Sigmoid colon (tissue), 7 donors: ENCODE measurements around the gene ITGA5. TPM values are rescaled to one million over a fixed set of nuclear protein-coding genes. Genes with fewer than 3 reads are reported as not detected.

Experiments used
- DNase-seq: peaks from one replicate; pipeline ENCODE4 v3.0.0-alpha.2; 2019
- H3K27ac ChIP-seq, 4 donors: fragments of 200-600 bp; sonication (generic); one replicate each; pipeline ENCODE4 v1.5.1; 2016 to 2019; ENCODE audit warnings: mild to moderate bottlenecking in 1 of 4
- H3K27me3 ChIP-seq, 3 donors: fragments of 200-600 bp; sonication (generic); one replicate each; pipeline ENCODE4 v1.5.1; 2019; ENCODE audit warnings: mild to moderate bottlenecking in 1 of 3
- H3K36me3 ChIP-seq, 4 donors: fragments of 200-600 bp; sonication (generic); one replicate each; pipeline ENCODE4 v1.5.1; 2016 to 2019
- H3K4me1 ChIP-seq, 4 donors: fragments of 200-600 bp; sonication (generic); one replicate each; pipeline ENCODE4 v1.5.1; 2017 to 2019
- H3K4me3 ChIP-seq, 4 donors: fragments of 200-600 bp; sonication (generic); one replicate each; pipeline ENCODE4 v1.5.1; 2017 to 2019; ENCODE audit warnings: mild to moderate bottlenecking in 2 of 4, moderate library complexity in 1 of 4
- H3K9me3 ChIP-seq, 4 donors: fragments of 200-600 bp in 3 of 4; sonication (generic) in 3 of 4; one replicate each; pipeline versions ENCODE4 v1.5.1 to v1.6.1; 2013 to 2019
- EP300 ChIP-seq, 4 donors: sonication (generic); formaldehyde crosslinking; IDR thresholded peaks; one replicate each; pipeline ENCODE4 v1.6.1; 2017; ENCODE audit warnings: antibody characterized with exemption in 4 of 4
- POLR2A ChIP-seq, 2 donors: fragments of 450-650 bp; IDR thresholded peaks; one replicate each; pipeline ENCODE4 v1.6.1; 2016; ENCODE audit warnings: antibody characterized with exemption in 2 of 2, mild to moderate bottlenecking in 2 of 2, moderate library complexity in 2 of 2
- POLR2AphosphoS5 ChIP-seq, 4 donors: sonication (generic); formaldehyde crosslinking; IDR thresholded peaks; one replicate each; pipeline ENCODE4 v1.6.1; 2017; ENCODE audit warnings: antibody characterized with exemption in 4 of 4
- WGBS, 2 donors: extraction: QIAGEN DNeasy Blood & Tissue Kit; methylation state at CpG; one replicate each; pipeline ENCODE4 v1.1.7; 2013; 5-methylcytosine and 5-hydroxymethylcytosine counted together
- intact Hi-C: fragments of 100-400 bp; cut with DNase I; formaldehyde crosslinking; loops from one replicate; pipeline ENCODE4 v1.15.1; 2023
- polyA plus RNA-seq, 3 donors: library from polyadenylated mRNA; stranded (reverse); fragments of 200-250 nt; gene quantifications; one replicate each; pipeline ENCODE4 v1.2.3, GENCODE V29; 2013
- total RNA-seq, 4 donors: library from RNA; depleted of rRNA; stranded (reverse); fragments of >200 nt; gene quantifications; one replicate each; pipeline ENCODE4 v1.1.0, GENCODE V29; 2016
- TF ChIP-seq, protein P1 (sequence below), 4 experiments: fragments of 450-650 bp in 3 of 4; fragments of 200-600 bp in 1 of 4; IDR thresholded peaks; one replicate each; pipeline ENCODE4 v1.5.1; 2016 to 2019; ENCODE audit warnings: antibody characterized with exemption in 4 of 4, mild to moderate bottlenecking in 3 of 4, moderate library complexity in 2 of 4
- donor health status: healthy with polysubstance abuse.
- donor health status: Bipolar disorder and iron deficiency.
- donor health status: healthy.

The ITGA5 gene
- total and polyA plus RNA-seq, 7 donors = 7.4 to 765 (median 200) TPM

GRCh38 chr12:54377797-54378515 lies 41.1 kb downstream of the ITGA5 start:
- peaks cover 0 to 26% (median 22%) of the 10 kb centered on the region in 4 donors for H3K4me1 ChIP-seq
- peak overlapping the region in 1 of 4 donors; percentile 55 for H3K4me3 ChIP-seq
- no peak for TF ChIP-seq POLR2A (IDR thresholded peaks at IDR 0.05)
- TF ChIP-seq POLR2AphosphoS5 (IDR thresholded peaks at IDR 0.05) = no peak
- TF ChIP-seq, protein P1, sequence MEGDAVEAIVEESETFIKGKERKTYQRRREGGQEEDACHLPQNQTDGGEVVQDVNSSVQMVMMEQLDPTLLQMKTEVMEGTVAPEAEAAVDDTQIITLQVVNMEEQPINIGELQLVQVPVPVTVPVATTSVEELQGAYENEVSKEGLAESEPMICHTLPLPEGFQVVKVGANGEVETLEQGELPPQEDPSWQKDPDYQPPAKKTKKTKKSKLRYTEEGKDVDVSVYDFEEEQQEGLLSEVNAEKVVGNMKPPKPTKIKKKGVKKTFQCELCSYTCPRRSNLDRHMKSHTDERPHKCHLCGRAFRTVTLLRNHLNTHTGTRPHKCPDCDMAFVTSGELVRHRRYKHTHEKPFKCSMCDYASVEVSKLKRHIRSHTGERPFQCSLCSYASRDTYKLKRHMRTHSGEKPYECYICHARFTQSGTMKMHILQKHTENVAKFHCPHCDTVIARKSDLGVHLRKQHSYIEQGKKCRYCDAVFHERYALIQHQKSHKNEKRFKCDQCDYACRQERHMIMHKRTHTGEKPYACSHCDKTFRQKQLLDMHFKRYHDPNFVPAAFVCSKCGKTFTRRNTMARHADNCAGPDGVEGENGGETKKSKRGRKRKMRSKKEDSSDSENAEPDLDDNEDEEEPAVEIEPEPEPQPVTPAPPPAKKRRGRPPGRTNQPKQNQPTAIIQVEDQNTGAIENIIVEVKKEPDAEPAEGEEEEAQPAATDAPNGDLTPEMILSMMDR (IDR thresholded peaks at IDR 0.05) = no peak
- no peak for TF ChIP-seq EP300 (IDR thresholded peaks at IDR 0.05)
- peak overlapping the region in 3 of 4 donors; percentile 29 to 81 (median 77) for H3K27ac ChIP-seq
- H3K36me3 ChIP-seq = no peaks in the 10 kb centered on the region
- DNase-seq = no peak
- 52 to 78% methylated on average over 6 of the region's 6 CpGs for WGBS, 2 donors
- intact Hi-C loops = loop anchor here (10.0 kb wide), 1 partner anchor 373 kb away; the partner anchor contains the start of genes HOXC8 and HOXC9
- H3K9me3 ChIP-seq = no peaks in the 10 kb centered on the region
- no peaks in the 10 kb centered on the region for H3K27me3 ChIP-seq

DNA sequence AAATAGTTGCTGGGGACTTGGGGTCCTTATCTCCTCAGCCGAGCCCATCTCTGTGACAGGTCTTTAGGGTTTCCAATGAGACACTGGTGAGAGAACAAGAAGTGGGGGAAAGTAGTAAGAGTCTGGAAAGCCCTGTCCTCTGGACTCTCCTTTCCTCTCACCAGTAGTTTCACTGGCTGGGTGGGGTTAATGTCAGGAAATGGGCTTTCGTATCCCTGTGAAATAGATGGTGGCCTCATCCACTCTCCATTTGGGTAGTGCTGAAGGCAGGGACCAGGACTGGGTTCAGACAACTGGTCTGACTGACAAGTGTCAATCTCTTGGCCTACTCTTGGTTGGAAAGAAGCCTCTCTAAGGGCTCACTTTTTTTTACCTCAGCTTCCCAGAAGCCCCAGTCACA lies 42.1 kb downstream of the ITGA5 start:
- TF ChIP-seq POLR2A (IDR thresholded peaks at IDR 0.05) (no peak), EP300 (IDR thresholded peaks at IDR 0.05) (no peak), POLR2AphosphoS5 (IDR thresholded peaks at IDR 0.05) (no peak)
- TF ChIP-seq, protein P1 (IDR thresholded peaks at IDR 0.05) = no peak
- no peak overlapping the region for H3K4me3 ChIP-seq
- WGBS, 2 donors = 82 to 83% methylated on average over 2 of the region's 2 CpGs
- H3K4me1 ChIP-seq = peaks cover 0 to 29% (median 26%) of the 10 kb centered on the region in 4 donors
- intact Hi-C loops = loop anchor here (10.0 kb wide), 1 partner anchor 372 kb away; the partner anchor contains the start of genes HOXC8 and HOXC9
- DNase-seq = no peak
- peak overlapping the region; percentile 10 to 81 (median 35) for H3K27ac ChIP-seq
- no peaks in the 10 kb centered on the region for H3K27me3 ChIP-seq
- no peaks in the 10 kb centered on the region for H3K36me3 ChIP-seq
- no peaks in the 10 kb centered on the region for H3K9me3 ChIP-seq

GRCh38 chr12:54376596-54376995 lies 42.5 kb downstream of the ITGA5 start:
- WGBS, 2 donors = 70 to 76% methylated on average over 4 of the region's 4 CpGs
- H3K4me1 ChIP-seq = peaks cover 0 to 33% (median 30%) of the 10 kb centered on the region in 4 donors
- no peaks in the 10 kb centered on the region for H3K27me3 ChIP-seq
- H3K27ac ChIP-seq = peak overlapping the region; percentile 10 to 81 (median 35)
- DNase-seq = no peak
- TF ChIP-seq POLR2AphosphoS5 (IDR thresholded peaks at IDR 0.05) (peak in 1 of 4 donors; percentile 13), EP300 (IDR thresholded peaks at IDR 0.05) (no peak), POLR2A (IDR thresholded peaks at IDR 0.05) (no peak)
- TF ChIP-seq, protein P1 (IDR thresholded peaks at IDR 0.05) = no peak
- H3K4me3 ChIP-seq = no peak overlapping the region
- H3K36me3 ChIP-seq = no peaks in the 10 kb centered on the region
- no peaks in the 10 kb centered on the region for H3K9me3 ChIP-seq
- intact Hi-C loops = loop anchor here (10.0 kb wide), 1 partner anchor 372 kb away; the partner anchor contains the start of genes HOXC8 and HOXC9

DNA sequence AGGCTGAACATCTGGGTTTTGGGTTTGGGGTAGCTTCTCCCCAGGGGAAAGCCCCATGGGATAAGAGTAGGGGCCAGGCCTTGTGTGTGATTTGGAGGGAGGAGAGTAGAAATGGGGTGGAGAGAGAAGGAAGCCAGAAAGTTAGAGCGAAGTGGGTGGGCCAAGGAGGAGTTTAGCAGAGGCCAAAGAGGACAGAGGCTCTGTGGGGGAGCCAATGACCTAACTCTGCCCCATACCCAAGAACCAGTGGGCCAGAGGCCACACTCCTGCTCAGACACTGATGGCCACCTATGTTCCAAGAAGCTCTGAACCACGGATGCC lies 43.8 kb downstream of the ITGA5 start:
- Histone ChIP-seq H3K4me1 (peaks cover 0 to 44% (median 37%) of the 10 kb centered on the region in 4 donors), H3K27ac (peak overlapping the region; percentile 25 to 81 (median 36)), H3K4me3 (no peak overlapping the region), H3K36me3 (no peaks in the 10 kb centered on the region), H3K9me3 (no peaks in the 10 kb centered on the region), H3K27me3 (no peaks in the 10 kb centered on the region)
- 62 to 68% methylated on average over 2 of the region's 2 CpGs for WGBS, 2 donors
- TF ChIP-seq POLR2AphosphoS5 (IDR thresholded peaks at IDR 0.05) (no peak), POLR2A (IDR thresholded peaks at IDR 0.05) (no peak)
- TF ChIP-seq, protein P1 (IDR thresholded peaks at IDR 0.05) = no peak
- DNase-seq = no peak
- intact Hi-C loops = loop anchor here (10.0 kb wide), 1 partner anchor 370 kb away; the partner anchor contains the start of genes HOXC8 and HOXC9
